Epithelial cell of esophagus (primary cell): ENCODE measurements around the gene IVD.

Experiments
- DNase-seq: peaks from one replicate; pipeline ENCODE4 v3.0.0; 2010; ENCODE audit warnings: low read depth
- H3K4me3 ChIP-seq: 2 replicates; pipeline ENCODE4 v1.5.1; 2011; ENCODE audit warnings: mild to moderate bottlenecking, low read length, control low read depth
- CTCF ChIP-seq: IDR thresholded peaks from 2 replicates; pipeline ENCODE4 v1.5.1; 2011; ENCODE audit warnings: low read depth, mild to moderate bottlenecking, low read length, control low read depth, inconsistent platforms; ENCODE audit not compliant: insufficient read depth; ENCODE audit errors: missing control alignments

The IVD gene

GRCh38 chr15:40439461-40439959, 33.9 kb downstream of the IVD start:
- peak overlapping the region; percentile 61 for H3K4me3 ChIP-seq
- DNase-seq, result peak; percentile 40
- TF ChIP-seq CTCF, result no peak

GRCh38 chr15:40439960-40440742, 34.6 kb downstream of the IVD start:
- peak; percentile 52 for DNase-seq
- no peak for TF ChIP-seq CTCF
- H3K4me3 ChIP-seq, result peak overlapping the region; percentile 61

GRCh38 chr15:40440743-40441564, 35.4 kb downstream of the IVD start, which contains the start of gene BAHD1:
BAHD1 (plus strand) TSS chr15:40440953; CDS start chr15:40458465, 17,512 bp downstream.
- H3K4me3 ChIP-seq, result peak within 1 kb of the TSS; percentile 61
- peak; percentile 95 for DNase-seq
- no peak for TF ChIP-seq CTCF

- DNase-seq, result no peak
- H3K4me3 ChIP-seq, result peak overlapping the region; percentile 61
- TF ChIP-seq CTCF, result no peak
These were observed 36.3 kb downstream of the IVD start for GRCh38 chr15:40441565-40442531.

- TF ChIP-seq CTCF, result no peak
- no peak for DNase-seq
- no peak overlapping the region for H3K4me3 ChIP-seq
These were observed 37.7 kb downstream of the IVD start for GRCh38 chr15:40443255-40443654.

GRCh38 chr15:40443846-40444245, 38.3 kb downstream of the IVD start:
- TF ChIP-seq CTCF, result no peak
- H3K4me3 ChIP-seq, result no peak overlapping the region
- no peak for DNase-seq
